GM18505 (cell line): Measurements from ENCODE around the gene METTL16.

ENCODE experiments used
- ATAC-seq: cut with Tn5 transposase; IDR thresholded peaks from one replicate; pipeline ENCODE4 v1.9.1; 2021; ENCODE audit not compliant: unreplicated experiment
- POLR2A ChIP-seq: IDR thresholded peaks from 4 replicates; pipeline ENCODE4 v1.6.1; 2011; ENCODE audit warnings: borderline replicate concordance; ENCODE audit not compliant: insufficient read depth, insufficient read length; ENCODE audit errors: extremely low read depth

Gene METTL16

DNA sequence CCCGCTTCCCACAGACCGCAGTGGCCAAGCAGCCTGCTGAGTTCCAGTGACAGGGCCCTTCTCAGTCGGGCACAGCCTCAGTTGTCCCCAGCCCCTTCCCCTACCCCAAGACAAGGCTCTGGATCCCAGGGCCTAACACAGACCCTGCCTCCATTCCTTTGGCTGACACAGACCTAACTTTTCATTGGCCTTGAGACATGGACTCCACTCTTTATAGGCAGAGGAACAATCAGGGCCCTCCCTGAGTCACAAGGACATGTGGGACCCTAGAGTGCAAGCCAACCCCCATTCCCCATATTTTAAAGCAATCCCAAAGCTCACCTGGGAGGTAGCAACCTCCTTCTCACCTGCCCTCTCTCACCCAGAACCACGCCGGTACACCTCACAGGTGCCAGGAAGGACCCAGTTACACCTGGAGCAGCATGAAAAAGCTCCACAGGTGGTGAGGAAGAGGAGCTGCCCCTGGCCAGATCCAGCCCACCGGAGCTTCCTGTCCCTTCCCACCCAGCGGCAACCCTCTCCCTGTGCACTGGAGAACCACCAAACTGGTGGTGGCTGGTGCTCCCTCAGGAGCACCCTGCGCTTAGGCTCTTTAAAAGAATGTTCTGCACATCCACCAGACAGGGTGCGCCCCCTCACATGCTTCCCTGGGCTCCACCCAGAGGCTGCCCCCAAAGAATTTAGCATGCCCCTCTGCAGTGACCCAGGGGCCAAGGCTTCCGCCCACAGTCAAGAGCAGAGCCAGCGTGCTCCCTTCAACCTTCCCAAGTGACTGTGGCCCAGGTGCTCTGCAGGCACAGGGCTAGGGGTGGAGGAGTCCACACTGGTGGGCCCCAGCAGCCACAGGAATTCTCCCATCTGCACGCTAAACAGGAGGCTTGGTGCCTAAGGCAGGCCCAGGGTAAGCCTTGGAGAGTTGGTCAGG lies 114.2 kb downstream of the METTL16 start:
- TF ChIP-seq POLR2A: no peak
- ATAC-seq: no peak

DNA sequence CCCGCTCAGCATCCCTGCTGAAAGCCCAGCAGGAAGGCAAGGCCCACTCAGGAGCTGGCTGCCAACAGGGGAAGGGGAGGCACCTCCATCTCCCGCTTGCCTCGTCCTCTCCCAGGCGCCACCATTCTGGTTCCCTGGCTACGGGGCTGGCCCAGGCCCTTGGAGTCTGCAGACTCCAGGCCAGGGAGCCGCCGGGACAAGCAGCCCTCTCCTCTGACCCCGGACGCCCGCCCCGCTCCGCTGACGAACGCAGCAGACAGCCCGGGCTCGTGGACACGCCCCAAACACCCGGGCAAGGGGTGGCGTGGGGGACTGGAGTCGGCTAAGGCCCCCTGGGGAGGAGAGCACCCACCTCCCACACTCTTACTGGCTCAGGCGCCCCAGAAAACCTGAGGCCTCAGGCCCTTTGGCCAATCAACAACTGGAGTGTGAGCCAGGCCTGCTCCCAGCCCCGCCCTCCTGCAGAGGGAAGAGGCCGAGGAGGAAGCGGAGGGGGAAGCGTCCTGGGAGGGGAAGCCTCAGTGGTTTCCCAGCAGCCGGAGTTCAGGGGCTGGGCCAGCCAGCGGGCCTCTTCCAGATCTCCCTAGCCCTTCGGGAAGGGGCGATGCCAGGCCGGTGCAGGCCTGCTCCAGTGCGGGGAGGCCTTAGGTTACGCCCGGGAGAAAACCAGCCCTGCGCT lies 115.0 kb downstream of the METTL16 start:
- ATAC-seq: no peak
- TF ChIP-seq POLR2A: peak; percentile 57

GRCh38 chr17:2396192-2396567 lies 115.5 kb downstream of the METTL16 start:
- no peak for ATAC-seq
- TF ChIP-seq POLR2A: no peak

- no peak for ATAC-seq
- TF ChIP-seq POLR2A: no peak
Measured at GRCh38 chr17:2395258-2396181, 116.2 kb downstream of the METTL16 start.

GRCh38 chr17:2394775-2395201 lies 116.9 kb downstream of the METTL16 start:
- TF ChIP-seq POLR2A: no peak
- no peak for ATAC-seq

DNA sequence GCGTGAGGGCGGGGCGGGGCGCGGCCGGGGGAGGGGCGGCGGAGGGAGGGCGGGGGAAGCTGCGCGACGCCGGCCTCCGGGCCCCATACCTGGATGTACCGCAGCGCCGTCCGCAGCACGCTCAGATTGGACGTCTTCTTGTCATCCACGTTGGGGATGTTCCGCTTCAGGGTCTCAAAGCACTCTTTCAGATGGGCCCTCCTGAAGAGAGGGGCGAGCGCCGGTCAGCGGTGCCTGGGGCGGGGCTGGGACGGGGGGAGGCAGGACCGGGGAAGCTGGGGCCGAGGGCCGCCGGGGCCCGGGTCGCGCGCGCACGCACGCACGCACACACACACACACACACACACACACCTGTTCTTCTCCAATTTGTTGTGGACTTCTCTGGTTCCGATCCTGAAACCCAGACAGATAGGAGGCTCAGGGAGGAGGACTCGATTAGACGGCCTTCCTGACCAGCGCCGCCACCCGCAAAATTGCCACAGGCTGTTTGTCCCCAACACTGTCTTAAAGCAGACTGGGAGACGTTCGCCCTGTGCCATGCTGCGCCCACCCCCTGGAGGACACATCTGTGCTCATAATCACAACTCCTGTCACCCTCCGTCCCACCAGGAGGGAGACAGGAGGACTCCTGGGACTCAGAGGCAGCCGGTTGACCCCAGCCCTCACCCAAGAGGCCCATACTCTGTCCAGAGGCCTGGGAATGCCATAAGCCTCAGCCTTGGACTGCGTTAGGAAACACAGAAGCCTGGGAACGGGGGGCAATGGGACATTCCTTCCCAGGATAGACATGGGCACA lies 117.5 kb downstream of the METTL16 start:
- ATAC-seq: no peak

GRCh38 chr17:2393174-2393953 lies 118.3 kb downstream of the METTL16 start:
- no peak for TF ChIP-seq POLR2A
- ATAC-seq: peak; percentile 43

More for the DNA sequence above, 117.5 kb downstream of the METTL16 start:
- TF ChIP-seq POLR2A: no peak

DNA sequence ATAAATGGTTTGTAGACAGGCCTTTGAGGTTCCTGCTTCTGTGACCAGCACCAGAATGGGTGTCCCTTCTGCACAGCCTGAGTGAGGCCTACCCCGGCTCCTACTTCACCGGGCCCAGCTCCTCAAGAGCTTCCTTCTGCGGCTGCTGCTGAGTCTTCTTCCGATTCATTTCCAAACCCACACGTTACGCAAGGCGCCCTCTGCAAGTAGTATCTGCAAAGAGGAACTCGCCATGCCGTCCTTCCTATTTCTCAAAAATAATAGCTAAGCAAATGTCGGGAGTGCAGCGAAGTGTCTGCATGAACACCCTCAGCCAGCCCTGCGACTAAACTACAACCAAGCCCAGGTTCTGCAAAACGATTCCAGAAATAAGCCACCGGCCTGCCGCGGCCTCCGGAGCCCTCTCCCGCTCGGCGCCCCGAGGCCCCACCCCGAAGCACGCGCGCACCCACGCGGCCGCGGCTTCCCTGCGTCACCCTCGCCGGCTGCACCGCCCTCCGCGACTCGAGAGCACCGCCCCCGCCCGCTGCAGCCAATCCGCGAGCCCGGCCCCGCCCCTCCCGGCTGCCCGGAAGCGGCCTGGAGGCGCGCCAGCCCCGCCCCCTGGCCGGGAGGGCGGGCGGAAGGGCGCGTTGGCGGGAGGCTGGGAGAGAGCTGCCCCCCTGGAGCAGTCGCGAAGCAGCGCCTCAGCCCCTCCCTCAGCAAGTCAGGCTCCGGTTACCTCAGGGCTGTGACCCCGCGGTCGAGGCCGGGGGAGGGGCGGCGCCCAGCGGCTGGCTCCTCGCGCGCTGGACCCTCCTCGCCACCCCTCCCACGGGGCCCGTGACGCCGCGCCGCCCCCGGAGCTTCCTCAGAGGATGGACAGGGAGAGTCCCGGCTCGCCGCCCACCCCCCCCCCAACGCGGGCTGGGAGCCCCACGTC lies 119.2 kb downstream of the METTL16 start:
- TF ChIP-seq POLR2A: peak; percentile 67
- peak; percentile 49 for ATAC-seq

GRCh38 chr17:2391597-2392251 lies 120.0 kb downstream of the METTL16 start:
- no peak for TF ChIP-seq POLR2A
- ATAC-seq: no peak

GRCh38 chr17:2390199-2390836 lies 121.4 kb downstream of the METTL16 start:
- no peak for ATAC-seq
- no peak for TF ChIP-seq POLR2A

DNA sequence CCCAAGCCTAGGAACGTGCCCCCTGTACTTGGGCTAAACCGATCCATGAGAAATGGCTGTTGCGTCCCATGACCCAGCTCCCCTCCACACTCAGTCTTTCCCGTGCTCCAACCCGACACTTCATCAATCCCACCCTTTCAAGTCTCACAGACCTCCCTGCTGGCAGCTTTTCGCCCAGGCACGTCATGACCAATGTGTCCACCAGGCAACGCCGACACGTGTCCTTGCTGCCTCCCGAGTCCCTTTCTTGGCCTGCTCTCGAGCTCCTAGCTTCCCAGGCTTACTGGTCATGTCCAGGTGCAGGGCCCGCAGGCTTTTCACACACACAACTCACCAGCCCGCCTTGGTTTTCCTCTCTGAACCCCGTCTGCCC lies 123.0 kb downstream of the METTL16 start:
- no peak for TF ChIP-seq POLR2A

More for the DNA sequence above, 123.0 kb downstream of the METTL16 start:
- ATAC-seq: no peak
